GM19023 (cell line): Measurements from ENCODE around the gene SDR42E2.

Experiments
- ATAC-seq: cut with Tn5 transposase; IDR thresholded peaks from one replicate; pipeline ENCODE4 v1.9.1; 2021; ENCODE audit warnings: mild to moderate bottlenecking, moderate library complexity; ENCODE audit not compliant: unreplicated experiment

SDR42E2 gene

GRCh38 chr16:22240023-22240710 lies 77.9 kb downstream of the SDR42E2 start:
- no peak for ATAC-seq
